ENCODE data around the gene CD8A. TPM values are rescaled to one million over a fixed set of nuclear protein-coding genes. Genes with fewer than 3 reads are reported as not detected.

Gene CD8A
- total RNA-seq, result not detected in 2 replicates

DNA sequence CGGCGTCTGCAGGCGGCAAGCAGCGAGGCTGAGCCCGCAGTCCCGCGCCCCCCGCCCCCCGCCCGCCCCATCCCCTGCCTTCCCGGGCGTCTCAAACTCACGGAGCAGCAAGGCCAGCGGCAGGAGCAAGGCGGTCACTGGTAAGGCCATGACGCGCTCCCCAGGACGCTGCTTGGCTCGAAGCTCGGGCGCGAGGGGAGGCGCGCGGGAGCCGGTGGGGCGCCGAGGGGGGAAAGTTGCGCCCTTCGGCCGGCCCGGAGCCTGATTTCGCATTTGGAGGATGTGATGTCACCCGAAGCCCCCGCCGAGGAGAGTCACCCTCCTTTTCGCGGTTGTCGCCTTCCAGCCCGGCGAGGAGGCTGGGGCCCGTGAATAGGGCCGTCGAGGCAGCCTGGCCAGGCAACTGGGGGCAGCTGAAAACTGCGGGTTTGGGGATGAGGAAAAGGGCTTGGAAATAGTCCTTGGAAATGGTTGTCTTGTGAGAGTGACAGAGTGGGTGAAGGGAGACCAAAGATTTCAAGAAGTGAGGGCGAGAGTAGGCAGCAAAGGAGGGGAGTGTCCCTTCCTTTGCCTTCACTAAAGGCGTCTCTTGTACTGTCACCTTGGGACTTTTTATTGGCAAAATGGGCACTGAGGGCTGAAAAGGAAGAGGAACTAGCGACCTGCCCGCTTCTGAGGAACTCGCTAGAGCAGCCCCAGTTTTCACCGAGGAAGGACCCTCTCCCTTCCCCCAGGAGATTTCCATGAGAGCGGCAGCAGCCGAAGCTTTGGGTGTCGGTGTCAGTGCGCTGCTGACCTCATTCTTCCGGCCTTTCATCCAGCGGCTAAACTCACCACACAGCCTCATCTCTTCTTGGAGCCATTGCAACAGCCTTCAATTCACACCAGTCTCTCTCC is at the start of gene CD8A:
Gene CD8A (minus strand): TSS at position 238 of the 897 bp plus-strand sequence. CDS start 88 bp downstream, at position 150.

Other genes starting within 250 kb of the CD8A start
- 59.3 and 66.7 TPM in 2 replicates for gene CHMP3, start 227.5 kb downstream of the CD8A start, total RNA-seq
- 11.4 and 16.2 TPM in 2 replicates for gene RNF103, start 167.0 kb downstream of the CD8A start, total RNA-seq
- gene RMND5A, start 70.6 kb downstream of the CD8A start, total RNA-seq, result 19.6 and 20.8 TPM in 2 replicates
- gene CD8B, start 71.0 kb upstream of the CD8A start, total RNA-seq, result not detected in 2 replicates
- gene RGPD1, start 151.2 kb upstream of the CD8A start, total RNA-seq, result 0.37 and 0.57 TPM in 2 replicates
- 0.43 and 1.8 TPM in 2 replicates for gene PLGLB1, start 230.9 kb upstream of the CD8A start, total RNA-seq

All from smooth muscle cell of bladder (primary cell).